ENCODE measurements around the gene PRR33. TPM values are rescaled to one million over a fixed set of nuclear protein-coding genes. Genes with fewer than 3 reads are reported as not detected.

Gene PRR33
- total and polyA plus RNA-seq, 4 donors, result 0.08 to 0.13 TPM; not detected in 2

DNA sequence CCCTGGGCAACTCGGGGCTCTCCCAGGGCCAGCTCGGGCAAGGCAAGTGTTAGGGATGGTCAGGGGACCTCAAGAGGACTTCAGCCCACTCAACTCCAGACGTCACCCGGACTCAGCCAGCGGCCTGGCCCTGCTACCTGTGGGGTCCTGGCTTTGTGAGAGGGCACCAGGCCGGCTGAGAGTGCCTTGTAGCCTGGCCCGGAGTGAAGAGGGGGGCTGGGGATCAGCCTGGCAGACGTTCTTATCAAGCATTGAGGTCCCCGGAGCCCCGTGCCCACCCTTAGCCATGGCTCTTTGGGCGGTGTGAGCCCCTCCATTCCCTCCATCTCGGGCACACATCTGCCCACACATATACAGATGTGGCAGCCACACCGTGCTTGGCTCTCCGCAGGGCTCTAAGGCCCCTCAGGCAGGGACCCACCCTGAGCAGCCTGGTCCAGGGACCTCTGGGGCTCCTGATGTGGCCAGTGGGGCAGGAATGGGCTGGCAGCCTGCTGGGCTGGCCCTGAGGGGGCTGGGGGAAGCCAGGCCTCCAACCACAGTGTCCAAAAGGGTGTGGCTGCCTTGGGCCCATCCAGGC is 23.5 kb downstream of the PRR33 start:
- Histone ChIP-seq H3K4me3 (no peak overlapping the region), H3K27ac (ENCODE audit: low read depth in 1 of 2, low read length in 1 of 2) (no peak overlapping the region), H3K36me3 (ENCODE audit: control insufficient read depth in 4 of 4, insufficient read depth in 4 of 4, low read length in 4 of 4) (no peaks in the 10 kb centered on the region), H3K27me3 (ENCODE audit: control insufficient read depth in 3 of 3, insufficient read depth in 3 of 3, low read length in 2 of 3) (peaks cover 0 to 16% (median 3%) of the 10 kb centered on the region in 3 donors), H3K9me3 (ENCODE audit: control insufficient read depth in 4 of 4, insufficient read depth in 3 of 4, low read length in 3 of 4) (no peaks in the 10 kb centered on the region), H3K4me1 (ENCODE audit: control insufficient read depth in 5 of 5, insufficient read depth in 5 of 5, low read length in 5 of 5) (peaks cover 0 to 23% (median 11%) of the 10 kb centered on the region in 5 donors), H3K9ac (ENCODE audit: insufficient read depth in 1 of 2, low read length in 2 of 2) (no peak overlapping the region)
- no peak for ATAC-seq (ENCODE audit: insufficient read depth, low FRiP score)
- WGBS, 2 donors, result 88 to 96% methylated on average over 14 of the region's 14 CpGs
- no peak for TF ChIP-seq CTCF (IDR thresholded peaks at IDR 0.05; ENCODE audit: control extremely low read depth, extremely low read depth)
- no peak for DNase-seq

DNA sequence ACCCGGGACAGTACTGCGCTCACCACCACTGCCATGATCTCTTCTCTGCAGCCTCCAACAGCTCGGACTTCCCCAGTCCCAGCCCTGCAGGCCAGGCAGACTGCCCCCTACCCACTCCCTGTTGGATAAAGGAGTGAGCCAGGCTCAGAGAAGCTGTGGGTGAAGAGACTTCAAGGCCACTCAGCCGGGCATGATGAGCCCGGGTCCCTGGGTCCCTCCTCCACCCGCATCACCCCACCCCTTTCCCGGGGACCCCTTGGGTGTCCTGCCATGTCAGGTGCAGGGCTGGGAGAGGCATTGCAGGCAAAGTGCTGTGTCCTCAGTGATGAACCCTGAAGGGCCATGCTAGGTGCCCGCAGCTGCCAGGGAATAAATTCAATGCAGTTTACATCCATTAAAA is 24.3 kb downstream of the PRR33 start:
- H3K9me3 ChIP-seq (ENCODE audit: control insufficient read depth in 4 of 4, insufficient read depth in 3 of 4, low read length in 3 of 4), result no peaks in the 10 kb centered on the region

GRCh38 chr11:1866776-1867175 is 24.9 kb downstream of the PRR33 start:
- DNase-seq (no peak), ATAC-seq (ENCODE audit: insufficient read depth, low FRiP score) (no peak)
- no peak overlapping the region for H3K27ac ChIP-seq (ENCODE audit: low read depth in 1 of 2, low read length in 1 of 2)
- no peaks in the 10 kb centered on the region for H3K9me3 ChIP-seq (ENCODE audit: control insufficient read depth in 4 of 4, insufficient read depth in 3 of 4, low read length in 3 of 4)
- no peak for TF ChIP-seq CTCF (IDR thresholded peaks at IDR 0.05; ENCODE audit: control extremely low read depth, extremely low read depth)
- WGBS, 2 donors, result 90 to 93% methylated on average over 15 of the region's 15 CpGs
- H3K9ac ChIP-seq (ENCODE audit: insufficient read depth in 1 of 2, low read length in 2 of 2), result no peak overlapping the region
- peaks cover 0 to 15% (median 3%) of the 10 kb centered on the region in 3 donors for H3K27me3 ChIP-seq (ENCODE audit: control insufficient read depth in 3 of 3, insufficient read depth in 3 of 3, low read length in 2 of 3)
- H3K36me3 ChIP-seq (ENCODE audit: control insufficient read depth in 4 of 4, insufficient read depth in 4 of 4, low read length in 4 of 4), result no peaks in the 10 kb centered on the region
- no peak overlapping the region for H3K4me3 ChIP-seq
- peaks cover 0 to 24% (median 11%) of the 10 kb centered on the region in 5 donors for H3K4me1 ChIP-seq (ENCODE audit: control insufficient read depth in 5 of 5, insufficient read depth in 5 of 5, low read length in 5 of 5)

More for the DNA sequence above, 24.3 kb downstream of the PRR33 start:
- 84 to 92% methylated on average over 8 of the region's 8 CpGs for WGBS, 2 donors
- H3K27ac ChIP-seq (ENCODE audit: low read depth in 1 of 2, low read length in 1 of 2), result no peak overlapping the region
- DNase-seq (no peak), ATAC-seq (ENCODE audit: insufficient read depth, low FRiP score) (no peak)
- no peak overlapping the region for H3K4me3 ChIP-seq
- no peak for TF ChIP-seq CTCF (IDR thresholded peaks at IDR 0.05; ENCODE audit: control extremely low read depth, extremely low read depth)
- H3K27me3 ChIP-seq (ENCODE audit: control insufficient read depth in 3 of 3, insufficient read depth in 3 of 3, low read length in 2 of 3), result peaks cover 0 to 16% (median 3%) of the 10 kb centered on the region in 3 donors
- H3K9ac ChIP-seq (ENCODE audit: insufficient read depth in 1 of 2, low read length in 2 of 2), result no peak overlapping the region
- peaks cover 0 to 24% (median 11%) of the 10 kb centered on the region in 5 donors for H3K4me1 ChIP-seq (ENCODE audit: control insufficient read depth in 5 of 5, insufficient read depth in 5 of 5, low read length in 5 of 5)
- H3K36me3 ChIP-seq (ENCODE audit: control insufficient read depth in 4 of 4, insufficient read depth in 4 of 4, low read length in 4 of 4), result no peaks in the 10 kb centered on the region

DNA sequence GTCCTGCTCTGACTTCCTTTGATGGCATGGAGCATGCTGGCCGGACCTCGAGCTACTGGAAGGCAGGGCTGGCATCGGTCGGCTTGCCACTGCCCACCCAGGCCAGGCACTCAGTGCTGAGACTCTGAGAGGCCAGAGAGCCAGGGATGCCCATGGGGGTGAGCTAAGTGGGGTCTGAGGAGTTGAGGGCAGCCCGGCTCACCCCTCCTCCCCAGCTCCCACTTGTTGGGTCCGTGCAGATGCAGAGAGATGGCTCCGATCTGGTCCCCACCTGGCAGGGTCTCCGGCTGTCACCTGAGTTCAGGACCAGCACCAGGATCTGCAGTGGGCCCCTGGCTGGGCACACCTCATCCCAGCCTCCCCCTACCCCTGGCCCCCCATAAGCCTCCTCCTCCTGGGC is 25.5 kb downstream of the PRR33 start:
- Histone ChIP-seq H3K9ac (ENCODE audit: insufficient read depth in 1 of 2, low read length in 2 of 2) (no peak overlapping the region), H3K27ac (ENCODE audit: low read depth in 1 of 2, low read length in 1 of 2) (no peak overlapping the region), H3K4me3 (no peak overlapping the region), H3K9me3 (ENCODE audit: control insufficient read depth in 4 of 4, insufficient read depth in 3 of 4, low read length in 3 of 4) (no peaks in the 10 kb centered on the region), H3K36me3 (ENCODE audit: control insufficient read depth in 4 of 4, insufficient read depth in 4 of 4, low read length in 4 of 4) (no peaks in the 10 kb centered on the region), H3K27me3 (ENCODE audit: control insufficient read depth in 3 of 3, insufficient read depth in 3 of 3, low read length in 2 of 3) (peaks cover 0 to 13% (median 3%) of the 10 kb centered on the region in 3 donors), H3K4me1 (ENCODE audit: control insufficient read depth in 5 of 5, insufficient read depth in 5 of 5, low read length in 5 of 5) (peaks cover 0 to 24% (median 11%) of the 10 kb centered on the region in 5 donors)
- WGBS, 2 donors, result 88 to 92% methylated on average over 8 of the region's 8 CpGs
- DNase-seq, result no peak
- TF ChIP-seq CTCF (IDR thresholded peaks at IDR 0.05; ENCODE audit: control extremely low read depth, extremely low read depth), result no peak
- ATAC-seq (ENCODE audit: insufficient read depth, low FRiP score), result no peak
